Uterus (tissue), 2 donors: ENCODE data around the gene PPP1R2.

ENCODE experiments used
- CTCF ChIP-seq, 4 experiments: fragments of 200-600 bp in 2 of 4; fragments of 450-650 bp in 2 of 4; sonication (generic) in 2 of 4; IDR thresholded peaks; one replicate each; pipeline ENCODE4 v1.5.1; 2016 to 2019; ENCODE audit warnings: antibody characterized with exemption in 4 of 4, mild to moderate bottlenecking in 2 of 4, moderate library complexity in 1 of 4
- POLR2A ChIP-seq, 2 donors: fragments of 450-650 bp; IDR thresholded peaks; one replicate each; pipeline ENCODE4 v1.6.1; 2016; ENCODE audit warnings: antibody characterized with exemption in 2 of 2, mild to moderate bottlenecking in 1 of 2, moderate library complexity in 1 of 2

GRCh38 chr3:195558602-195559001 lies 15.5 kb upstream of the PPP1R2 start:
- TF ChIP-seq CTCF (IDR thresholded peaks at IDR 0.05) = peak in 2 of 4 experiments; percentile 18 to 41
- no peak for TF ChIP-seq POLR2A (IDR thresholded peaks at IDR 0.05)
